Chondrocyte (in vitro differentiated cells): ENCODE data around the gene EML2. TPM values are rescaled to one million over a fixed set of nuclear protein-coding genes. Genes with fewer than 3 reads are reported as not detected.

Experiments
- DNase-seq: peaks from one replicate; pipeline ENCODE4 v3.0.0; 2021; ENCODE audit warnings: mixed read lengths, low spot score
- H3K27ac Mint-ChIP-seq: one replicate; pipeline ENCODE4 v1.8.0; 2021; ENCODE audit warnings: mild to moderate bottlenecking, moderate library complexity, mixed read lengths; ENCODE audit not compliant: unreplicated experiment
- H3K27me3 Mint-ChIP-seq: 2 replicates; pipeline ENCODE4 v1.8.0; 2021; ENCODE audit warnings: low read depth, mixed read lengths
- H3K36me3 Mint-ChIP-seq: 2 replicates; pipeline ENCODE4 v1.8.0; 2021; ENCODE audit warnings: low read depth, mixed read lengths
- H3K4me1 Mint-ChIP-seq: 2 replicates; pipeline ENCODE4 v1.8.0; 2021; ENCODE audit warnings: low read depth, mild to moderate bottlenecking, mixed read lengths
- H3K4me3 Mint-ChIP-seq: one replicate; pipeline ENCODE4 v1.8.0; 2021; ENCODE audit warnings: mild to moderate bottlenecking, moderate library complexity, mixed read lengths; ENCODE audit not compliant: unreplicated experiment
- H3K9me3 Mint-ChIP-seq: 2 replicates; pipeline ENCODE4 v1.8.0; 2021; ENCODE audit warnings: low read depth, mixed read lengths
- CTCF ChIP-seq: fragments of 200-600 bp; sonication (generic); IDR thresholded peaks from 2 replicates; pipeline ENCODE4 v1.5.0; 2021; ENCODE audit warnings: antibody characterized with exemption, mild to moderate bottlenecking, moderate library complexity
- total RNA-seq: library from RNA; stranded (reverse); gene quantifications from 3 replicates; pipeline ENCODE4 v1.2.1, GENCODE V29; 2021

EML2 gene
- total RNA-seq, 1 donor from 2014 or later = 20.5 TPM

DNA sequence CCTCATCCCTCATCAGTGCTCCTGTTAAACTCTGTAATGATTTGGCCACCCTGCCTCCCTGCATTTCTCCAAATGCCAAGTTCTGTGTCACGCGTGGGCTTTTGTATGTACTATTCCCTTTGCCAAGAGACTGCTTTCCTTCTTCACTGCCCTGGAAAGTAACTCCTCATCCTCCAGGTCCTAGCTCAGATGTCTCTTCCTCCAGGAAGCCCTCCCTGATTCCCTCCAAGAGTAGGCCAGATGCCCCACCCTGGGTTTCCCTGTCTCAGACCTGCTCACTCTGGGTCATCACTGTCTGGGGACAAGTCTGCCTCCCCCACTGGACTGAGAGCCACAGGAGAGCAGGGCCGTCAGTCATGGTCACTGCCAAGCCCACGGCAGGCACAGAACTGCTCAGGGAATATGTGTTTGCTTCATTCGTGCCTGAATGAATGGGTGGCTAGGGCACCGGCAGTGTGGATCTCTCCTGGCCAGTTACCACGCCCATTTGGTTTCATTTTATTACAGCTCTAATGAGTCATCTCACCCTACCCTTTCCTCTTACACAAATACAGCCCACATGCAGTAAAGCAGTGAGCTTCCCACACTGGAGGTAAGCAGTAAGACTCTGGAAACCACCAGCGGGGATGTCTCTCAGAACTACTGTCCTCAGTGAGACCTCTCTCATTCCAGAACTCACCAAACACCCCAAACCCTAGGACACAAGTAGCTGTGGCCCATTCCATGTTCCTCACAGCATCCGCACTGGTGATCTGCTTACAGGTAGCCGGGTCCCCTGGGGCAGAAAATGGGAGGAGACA, 25.1 kb downstream of the EML2 start:
- no peaks in the 10 kb centered on the region for H3K9me3 Mint-ChIP-seq
- H3K36me3 Mint-ChIP-seq = peaks cover 27% of the 10 kb centered on the region
- peaks cover 15% of the 10 kb centered on the region for H3K4me1 Mint-ChIP-seq
- no peak overlapping the region for H3K4me3 Mint-ChIP-seq
- no peak for TF ChIP-seq CTCF
- peak overlapping the region; percentile 95 for H3K27ac Mint-ChIP-seq
- H3K27me3 Mint-ChIP-seq = no peaks in the 10 kb centered on the region
- DNase-seq = no peak

GRCh38 chr19:45608948-45609347, 30.2 kb downstream of the EML2 start:
- no peak for TF ChIP-seq CTCF
- Mint-ChIP-seq H3K36me3 (peaks cover 20% of the 10 kb centered on the region), H3K27me3 (no peaks in the 10 kb centered on the region), H3K4me3 (no peak overlapping the region), H3K27ac (no peak overlapping the region), H3K9me3 (no peaks in the 10 kb centered on the region), H3K4me1 (peaks cover 11% of the 10 kb centered on the region)
- DNase-seq = no peak

- DNase-seq = no peak
- TF ChIP-seq CTCF = peak; percentile 90
- Mint-ChIP-seq H3K4me1 (peaks cover 9% of the 10 kb centered on the region), H3K4me3 (peak overlapping the region; percentile 55), H3K27ac (peak overlapping the region; percentile 45), H3K27me3 (peaks cover 7% of the 10 kb centered on the region), H3K36me3 (peaks cover 14% of the 10 kb centered on the region), H3K9me3 (no peaks in the 10 kb centered on the region)
Measured at GRCh38 chr19:45607071-45608029, 31.8 kb downstream of the EML2 start.

- H3K4me3 Mint-ChIP-seq = peak within 1 kb of the TSS; percentile 49
- no peak for TF ChIP-seq CTCF
- H3K27me3 Mint-ChIP-seq = peaks cover 42% of the 10 kb centered on the region
- peaks cover 24% of the 10 kb centered on the region for H3K4me1 Mint-ChIP-seq
- H3K36me3 Mint-ChIP-seq = peaks cover 3% of the 10 kb centered on the region
- H3K9me3 Mint-ChIP-seq = no peaks in the 10 kb centered on the region
- H3K27ac Mint-ChIP-seq = no peak within 1 kb of the TSS
- DNase-seq = no peak
Measured at GRCh38 chr19:45601524-45602374, 37.4 kb downstream of the EML2 start, which contains the start of gene GPR4. Gene GPR4, minus strand, starts transcription at chr19:45602212. Its CDS starts 10,346 bp downstream, at chr19:45591866.
